Measurements from ENCODE around the gene NPBWR2. TPM values are rescaled to one million over a fixed set of nuclear protein-coding genes. Genes with fewer than 3 reads are reported as not detected.
A peak's percentile ranks its signal among the peaks of the same experiment; 100 is the strongest.

The NPBWR2 gene
- total and polyA plus RNA-seq, 2 experiments from 2014 or later = not detected

GRCh38 chr20:64137598-64138031 is 30.2 kb upstream of the NPBWR2 start (continued):
- TF ChIP-seq, protein P1, sequence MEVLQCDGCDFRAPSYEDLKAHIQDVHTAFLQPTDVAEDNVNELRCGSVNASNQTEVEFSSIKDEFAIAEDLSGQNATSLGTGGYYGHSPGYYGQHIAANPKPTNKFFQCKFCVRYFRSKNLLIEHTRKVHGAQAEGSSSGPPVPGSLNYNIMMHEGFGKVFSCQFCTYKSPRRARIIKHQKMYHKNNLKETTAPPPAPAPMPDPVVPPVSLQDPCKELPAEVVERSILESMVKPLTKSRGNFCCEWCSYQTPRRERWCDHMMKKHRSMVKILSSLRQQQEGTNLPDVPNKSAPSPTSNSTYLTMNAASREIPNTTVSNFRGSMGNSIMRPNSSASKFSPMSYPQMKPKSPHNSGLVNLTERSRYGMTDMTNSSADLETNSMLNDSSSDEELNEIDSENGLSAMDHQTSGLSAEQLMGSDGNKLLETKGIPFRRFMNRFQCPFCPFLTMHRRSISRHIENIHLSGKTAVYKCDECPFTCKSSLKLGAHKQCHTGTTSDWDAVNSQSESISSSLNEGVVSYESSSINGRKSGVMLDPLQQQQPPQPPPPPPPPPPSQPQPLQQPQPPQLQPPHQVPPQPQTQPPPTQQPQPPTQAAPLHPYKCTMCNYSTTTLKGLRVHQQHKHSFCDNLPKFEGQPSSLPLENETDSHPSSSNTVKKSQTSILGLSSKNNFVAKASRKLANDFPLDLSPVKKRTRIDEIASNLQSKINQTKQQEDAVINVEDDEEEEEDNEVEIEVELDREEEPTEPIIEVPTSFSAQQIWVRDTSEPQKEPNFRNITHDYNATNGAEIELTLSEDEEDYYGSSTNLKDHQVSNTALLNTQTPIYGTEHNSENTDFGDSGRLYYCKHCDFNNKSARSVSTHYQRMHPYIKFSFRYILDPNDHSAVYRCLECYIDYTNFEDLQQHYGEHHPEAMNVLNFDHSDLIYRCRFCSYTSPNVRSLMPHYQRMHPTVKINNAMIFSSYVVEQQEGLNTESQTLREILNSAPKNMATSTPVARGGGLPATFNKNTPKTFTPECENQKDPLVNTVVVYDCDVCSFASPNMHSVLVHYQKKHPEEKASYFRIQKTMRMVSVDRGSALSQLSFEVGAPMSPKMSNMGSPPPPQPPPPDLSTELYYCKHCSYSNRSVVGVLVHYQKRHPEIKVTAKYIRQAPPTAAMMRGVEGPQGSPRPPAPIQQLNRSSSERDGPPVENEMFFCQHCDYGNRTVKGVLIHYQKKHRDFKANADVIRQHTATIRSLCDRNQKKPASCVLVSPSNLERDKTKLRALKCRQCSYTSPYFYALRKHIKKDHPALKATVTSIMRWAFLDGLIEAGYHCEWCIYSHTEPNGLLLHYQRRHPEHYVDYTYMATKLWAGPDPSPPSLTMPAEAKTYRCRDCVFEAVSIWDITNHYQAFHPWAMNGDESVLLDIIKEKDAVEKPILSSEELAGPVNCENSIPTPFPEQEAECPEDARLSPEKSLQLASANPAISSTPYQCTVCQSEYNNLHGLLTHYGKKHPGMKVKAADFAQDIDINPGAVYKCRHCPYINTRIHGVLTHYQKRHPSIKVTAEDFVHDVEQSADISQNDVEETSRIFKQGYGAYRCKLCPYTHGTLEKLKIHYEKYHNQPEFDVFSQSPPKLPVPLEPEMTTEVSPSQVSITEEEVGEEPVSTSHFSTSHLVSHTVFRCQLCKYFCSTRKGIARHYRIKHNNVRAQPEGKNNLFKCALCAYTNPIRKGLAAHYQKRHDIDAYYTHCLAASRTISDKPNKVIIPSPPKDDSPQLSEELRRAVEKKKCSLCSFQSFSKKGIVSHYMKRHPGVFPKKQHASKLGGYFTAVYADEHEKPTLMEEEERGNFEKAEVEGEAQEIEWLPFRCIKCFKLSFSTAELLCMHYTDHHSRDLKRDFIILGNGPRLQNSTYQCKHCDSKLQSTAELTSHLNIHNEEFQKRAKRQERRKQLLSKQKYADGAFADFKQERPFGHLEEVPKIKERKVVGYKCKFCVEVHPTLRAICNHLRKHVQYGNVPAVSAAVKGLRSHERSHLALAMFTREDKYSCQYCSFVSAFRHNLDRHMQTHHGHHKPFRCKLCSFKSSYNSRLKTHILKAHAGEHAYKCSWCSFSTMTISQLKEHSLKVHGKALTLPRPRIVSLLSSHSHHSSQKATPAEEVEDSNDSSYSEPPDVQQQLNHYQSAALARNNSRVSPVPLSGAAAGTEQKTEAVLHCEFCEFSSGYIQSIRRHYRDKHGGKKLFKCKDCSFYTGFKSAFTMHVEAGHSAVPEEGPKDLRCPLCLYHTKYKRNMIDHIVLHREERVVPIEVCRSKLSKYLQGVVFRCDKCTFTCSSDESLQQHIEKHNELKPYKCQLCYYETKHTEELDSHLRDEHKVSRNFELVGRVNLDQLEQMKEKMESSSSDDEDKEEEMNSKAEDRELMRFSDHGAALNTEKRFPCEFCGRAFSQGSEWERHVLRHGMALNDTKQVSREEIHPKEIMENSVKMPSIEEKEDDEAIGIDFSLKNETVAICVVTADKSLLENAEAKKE (CRISPR knock-in tag; IDR thresholded peaks at IDR 0.05) = no peak
- TF ChIP-seq ZNF114 (CRISPR knock-in tag; IDR thresholded peaks at IDR 0.05) = no peak
- TF ChIP-seq, protein P2, sequence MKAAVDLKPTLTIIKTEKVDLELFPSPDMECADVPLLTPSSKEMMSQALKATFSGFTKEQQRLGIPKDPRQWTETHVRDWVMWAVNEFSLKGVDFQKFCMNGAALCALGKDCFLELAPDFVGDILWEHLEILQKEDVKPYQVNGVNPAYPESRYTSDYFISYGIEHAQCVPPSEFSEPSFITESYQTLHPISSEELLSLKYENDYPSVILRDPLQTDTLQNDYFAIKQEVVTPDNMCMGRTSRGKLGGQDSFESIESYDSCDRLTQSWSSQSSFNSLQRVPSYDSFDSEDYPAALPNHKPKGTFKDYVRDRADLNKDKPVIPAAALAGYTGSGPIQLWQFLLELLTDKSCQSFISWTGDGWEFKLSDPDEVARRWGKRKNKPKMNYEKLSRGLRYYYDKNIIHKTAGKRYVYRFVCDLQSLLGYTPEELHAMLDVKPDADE (IDR thresholded peaks at IDR 0.05) = no peak
- TF ChIP-seq JUNB (IDR thresholded peaks at IDR 0.05; ENCODE audit: unreplicated experiment) = no peak
- no peak for TF ChIP-seq ZNF331 (CRISPR knock-in tag; IDR thresholded peaks at IDR 0.05; ENCODE audit: low read depth)

GRCh38 chr20:64136004-64136710 is 28.8 kb upstream of the NPBWR2 start:
- Histone ChIP-seq H3K4me1 (ENCODE audit: insufficient read depth) (peaks cover 3% of the 10 kb centered on the region; the same call in 1 of the 2 replicates), H2AFZ (no peak overlapping the region), H3K9me2 (ENCODE audit: insufficient read depth) (no peaks in the 10 kb centered on the region), H3K79me2 (replicated peaks; ENCODE audit: insufficient read depth) (no peaks in the 10 kb centered on the region), H3F3A (replicated peaks; ENCODE audit: low read depth) (no peaks in the 10 kb centered on the region), H3K36me3 (ENCODE audit: insufficient read depth) (no peaks in the 10 kb centered on the region), H3K4me2 (no peak overlapping the region), H3K4me3 (no peak overlapping the region), H4K20me1 (replicated peaks; ENCODE audit: insufficient read depth) (no peaks in the 10 kb centered on the region), H3K27me3 (ENCODE audit: insufficient read depth) (no peaks in the 10 kb centered on the region), H3K27ac (ENCODE audit: low read depth) (no peak overlapping the region)
- Mint-ChIP-seq H3K9me3 (no peaks in the 10 kb centered on the region), H3K27me3 (ENCODE audit: insufficient read depth, low read depth, poor library complexity) (peaks cover 10% of the 10 kb centered on the region), H3K4me3 (no peak overlapping the region), H3K27ac (peak overlapping the region; percentile 3; the same call in 1 of the 2 replicates), H3K36me3 (ENCODE audit: low read depth) (no peaks in the 10 kb centered on the region), H3K4me1 (peaks cover 13% of the 10 kb centered on the region)
- DNase-seq (ENCODE audit: low spot score) = no peak
- ATAC-seq = no peak
- TF ChIP-seq JUNB (IDR thresholded peaks at IDR 0.05; ENCODE audit: unreplicated experiment) = peak; percentile 62
- TF ChIP-seq, protein P2 (IDR thresholded peaks at IDR 0.05) = no peak
- TF ChIP-seq, protein P3, sequence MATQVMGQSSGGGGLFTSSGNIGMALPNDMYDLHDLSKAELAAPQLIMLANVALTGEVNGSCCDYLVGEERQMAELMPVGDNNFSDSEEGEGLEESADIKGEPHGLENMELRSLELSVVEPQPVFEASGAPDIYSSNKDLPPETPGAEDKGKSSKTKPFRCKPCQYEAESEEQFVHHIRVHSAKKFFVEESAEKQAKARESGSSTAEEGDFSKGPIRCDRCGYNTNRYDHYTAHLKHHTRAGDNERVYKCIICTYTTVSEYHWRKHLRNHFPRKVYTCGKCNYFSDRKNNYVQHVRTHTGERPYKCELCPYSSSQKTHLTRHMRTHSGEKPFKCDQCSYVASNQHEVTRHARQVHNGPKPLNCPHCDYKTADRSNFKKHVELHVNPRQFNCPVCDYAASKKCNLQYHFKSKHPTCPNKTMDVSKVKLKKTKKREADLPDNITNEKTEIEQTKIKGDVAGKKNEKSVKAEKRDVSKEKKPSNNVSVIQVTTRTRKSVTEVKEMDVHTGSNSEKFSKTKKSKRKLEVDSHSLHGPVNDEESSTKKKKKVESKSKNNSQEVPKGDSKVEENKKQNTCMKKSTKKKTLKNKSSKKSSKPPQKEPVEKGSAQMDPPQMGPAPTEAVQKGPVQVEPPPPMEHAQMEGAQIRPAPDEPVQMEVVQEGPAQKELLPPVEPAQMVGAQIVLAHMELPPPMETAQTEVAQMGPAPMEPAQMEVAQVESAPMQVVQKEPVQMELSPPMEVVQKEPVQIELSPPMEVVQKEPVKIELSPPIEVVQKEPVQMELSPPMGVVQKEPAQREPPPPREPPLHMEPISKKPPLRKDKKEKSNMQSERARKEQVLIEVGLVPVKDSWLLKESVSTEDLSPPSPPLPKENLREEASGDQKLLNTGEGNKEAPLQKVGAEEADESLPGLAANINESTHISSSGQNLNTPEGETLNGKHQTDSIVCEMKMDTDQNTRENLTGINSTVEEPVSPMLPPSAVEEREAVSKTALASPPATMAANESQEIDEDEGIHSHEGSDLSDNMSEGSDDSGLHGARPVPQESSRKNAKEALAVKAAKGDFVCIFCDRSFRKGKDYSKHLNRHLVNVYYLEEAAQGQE (IDR thresholded peaks at IDR 0.05; ENCODE audit: unreplicated experiment) = no peak

Measured in GM23338 (cell line).